Smooth muscle cell of the pulmonary artery (primary cell): ENCODE measurements around the gene MMP10. TPM values are rescaled to one million over a fixed set of nuclear protein-coding genes. Genes with fewer than 3 reads are reported as not detected.

Experiments
- total RNA-seq: library from RNA; depleted of rRNA; stranded (reverse); fragments of >200 nt; gene quantifications from 2 replicates; pipeline ENCODE4 v1.2.3, GENCODE V29; 2014

MMP10 gene
- 3.8 and 5.1 TPM in 2 replicates for total RNA-seq

DNA sequence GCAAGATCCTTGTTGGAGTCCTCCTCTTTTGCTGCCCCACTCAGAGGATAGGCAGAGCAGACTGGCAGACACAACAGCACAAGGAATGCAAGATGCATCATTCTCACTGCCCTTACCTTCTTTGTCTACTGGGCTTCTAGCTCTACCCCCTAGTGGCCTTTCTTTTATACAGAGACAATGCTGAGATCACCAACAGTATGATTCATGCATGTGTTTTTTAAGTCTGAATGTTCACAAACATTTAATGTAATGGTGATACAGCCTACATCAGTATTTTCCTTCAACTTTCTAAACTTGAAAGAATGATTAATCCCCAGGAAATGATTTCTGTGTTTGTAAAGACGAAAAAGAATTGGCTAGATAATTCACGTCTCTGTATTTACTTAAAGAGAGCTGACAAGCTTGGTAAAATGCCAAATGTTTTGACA, at the start of gene MMP10:
Gene MMP10 (minus strand): TSS at position 138 of the 428 bp plus-strand sequence. CDS start 37 bp downstream, at position 101.

DNA sequence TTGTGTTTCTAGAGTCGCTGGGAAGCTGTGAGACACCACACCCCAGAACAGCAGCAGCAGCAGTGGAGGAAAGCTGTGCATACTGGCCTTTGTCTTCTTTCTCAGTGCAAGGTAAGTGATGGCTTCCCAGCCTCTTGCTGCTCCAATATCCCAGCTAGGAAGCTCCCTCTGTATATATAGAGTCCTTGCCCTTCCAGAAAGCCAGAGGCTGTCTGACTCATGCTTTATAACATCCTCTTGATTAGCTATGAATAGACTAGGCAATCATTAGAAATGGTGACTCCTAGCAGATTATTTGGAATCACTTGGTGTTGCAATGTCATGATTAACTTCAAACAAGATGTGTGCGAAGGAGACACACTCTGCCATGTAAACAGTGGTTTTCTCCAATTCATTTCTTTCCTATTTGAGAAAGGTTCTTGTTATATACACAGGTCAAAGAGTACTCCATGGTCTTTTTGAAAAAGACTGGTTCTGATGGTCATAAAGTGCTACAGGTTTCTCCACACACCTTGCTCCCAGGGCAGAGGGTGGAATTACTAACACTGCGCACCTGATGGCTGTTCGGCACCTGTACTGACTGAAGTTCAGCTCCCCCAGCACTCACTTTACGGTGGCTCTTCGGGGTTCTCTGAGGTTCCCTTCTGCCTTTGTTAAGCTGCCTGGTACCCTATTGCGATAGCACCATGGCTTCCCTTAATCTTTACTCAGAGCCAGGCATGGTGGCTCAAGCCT, 17.8 kb upstream of the MMP10 start, which contains the start of gene MMP1:
Gene MMP1 (minus strand): TSS at position 149 of the 735 bp plus-strand sequence. CDS start 68 bp downstream, at position 81.

DNA sequence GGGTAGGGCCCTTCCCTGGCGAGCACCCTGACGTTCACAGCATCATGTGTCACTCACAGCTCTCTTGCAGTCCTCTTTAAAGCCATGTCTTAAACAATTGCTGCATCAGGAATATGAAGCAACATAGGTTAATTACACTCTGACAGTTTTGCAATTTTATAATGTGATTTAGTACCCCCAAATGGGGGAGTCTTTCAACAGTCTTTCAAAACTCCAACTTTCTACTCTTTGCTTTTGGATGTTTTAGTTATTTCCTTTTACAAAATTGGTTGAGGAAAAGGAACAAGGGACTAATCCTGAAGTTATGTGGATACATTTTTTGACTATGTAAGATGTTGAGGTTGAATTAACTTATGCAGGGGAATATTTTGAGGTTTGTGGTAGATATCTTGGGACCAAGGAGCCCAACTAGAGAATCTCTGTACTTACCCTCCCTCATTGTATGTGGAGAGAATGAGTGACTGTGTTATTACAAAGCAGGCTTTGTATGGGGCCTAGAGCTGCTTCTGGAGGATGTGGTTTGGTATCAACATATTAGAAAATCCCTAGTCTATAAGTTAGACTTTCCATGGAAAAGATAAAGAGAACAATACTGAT, 55.4 kb downstream of the MMP10 start, which contains the start of gene MMP8:
Gene MMP8 (minus strand): TSS at position 51 of the 597 bp plus-strand sequence. CDS start 99 bp downstream, outside the sequence.

Other genes with a start within 250 kb of the MMP10 start
- not detected in 2 replicates for gene MMP7, start 249.9 kb downstream of the MMP10 start, total RNA-seq
- not detected in 2 replicates for gene MMP20, start 155.3 kb downstream of the MMP10 start, total RNA-seq
- gene MMP27, start 74.9 kb downstream of the MMP10 start, total RNA-seq, result not detected in 2 replicates
- gene MMP8, start 55.7 kb downstream of the MMP10 start, total RNA-seq, result 0.07 TPM in 2 replicates
- gene MMP1, start 17.5 kb upstream of the MMP10 start, total RNA-seq, result 746 and 915 TPM in 2 replicates
- 0.40 TPM in 1 of 2 replicates, not detected in the other for gene MMP3, start 63.0 kb upstream of the MMP10 start, total RNA-seq
- 0.07 and 0.17 TPM in 2 replicates for gene MMP12, start 94.4 kb upstream of the MMP10 start, total RNA-seq
- not detected in 2 replicates for gene MMP13, start 175.1 kb upstream of the MMP10 start, total RNA-seq